ENCODE results near the gene CSNK1G3. TPM values are rescaled to one million over a fixed set of nuclear protein-coding genes. Genes with fewer than 3 reads are reported as not detected.
A peak's percentile ranks its signal among the peaks of the same experiment; 100 is the strongest.

CSNK1G3 gene
- total and polyA plus RNA-seq, 2 of the 4 experiments (the other 2 are of a cell fraction): 16.4 to 26.2 TPM

DNA sequence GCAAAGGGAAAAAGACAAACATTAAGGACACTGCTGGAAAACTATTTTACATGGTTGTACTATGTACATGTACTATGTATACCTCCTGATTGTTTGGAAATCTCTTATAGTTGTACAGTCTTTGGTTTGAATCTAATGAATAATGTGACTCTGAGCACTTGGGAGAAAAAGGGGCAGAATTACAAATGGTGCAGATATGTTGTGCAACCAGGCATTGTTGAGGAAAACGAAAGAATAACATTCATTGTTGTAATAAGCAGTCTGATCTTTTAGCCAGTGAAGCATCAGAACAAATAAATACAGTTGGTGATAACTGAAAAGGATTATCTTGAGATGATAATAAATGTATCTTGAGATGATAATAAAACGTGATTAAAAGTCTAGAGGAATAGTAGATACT, 87.2 kb downstream of the CSNK1G3 start:
- Histone ChIP-seq H2BK15ac (ENCODE audit: low read depth, low read length) (no peak overlapping the region), H3K79me1 (ENCODE audit: low read depth in 1 of 2, low read length in 2 of 2) (peaks cover 0 to 3% of the 10 kb centered on the region in 2 experiments; a peak in 1 of 4 replicates)
- BruUV-seq (replicated peaks): no TSS peak

More for the DNA sequence above, 87.2 kb downstream of the CSNK1G3 start:
- Histone ChIP-seq H4K20me1 (ENCODE audit: insufficient read depth, low read length) (no peaks in the 10 kb centered on the region), H3K4ac (ENCODE audit: low read depth, low read length) (no peak overlapping the region), H2BK5ac (ENCODE audit: low read depth, low read length, poor library complexity, severe bottlenecking) (no peak overlapping the region), H2BK120ac (ENCODE audit: low read depth, low read length) (no peak overlapping the region), H3K4me3 (ENCODE audit: insufficient read depth, low read depth, low read length) (no peak overlapping the region), H3K9me1 (ENCODE audit: insufficient read depth, low read length) (no peaks in the 10 kb centered on the region; the same call in 1 of the 2 replicates), H3K4me1 (ENCODE audit: control insufficient read depth, insufficient read depth, low read length) (no peaks in the 10 kb centered on the region), H3K14ac (replicated peaks; ENCODE audit: low read depth, low read length) (no peak overlapping the region), H3K27ac (ENCODE audit: insufficient read depth, low read length) (no peak overlapping the region), H4K8ac (ENCODE audit: low read depth in 2 of 2, low read length in 2 of 2) (no peak overlapping the region), H2AFZ (replicated peaks; ENCODE audit: low read length, poor library complexity) (no peak overlapping the region), H3K9ac (ENCODE audit: low read depth, low read length) (no peak overlapping the region), H3K27me3 (ENCODE audit: control insufficient read depth, insufficient read depth, low read length) (no peaks in the 10 kb centered on the region), H3K4me2 (ENCODE audit: low read depth, low read length) (no peak overlapping the region), H4K5ac (ENCODE audit: low read depth, low read length) (no peak overlapping the region), H2BK20ac (ENCODE audit: low read depth, low read length) (no peak overlapping the region), H2AK9ac (replicated peaks; ENCODE audit: low read depth, low read length, poor library complexity) (no peak overlapping the region), H3K9me3 (ENCODE audit: control insufficient read depth, insufficient read depth, low read length) (no peaks in the 10 kb centered on the region), H2AK5ac (ENCODE audit: low read depth, low read length) (no peak overlapping the region), H3K23ac (ENCODE audit: low read depth, low read length) (no peak overlapping the region), H3K56ac (ENCODE audit: extremely low read depth, insufficient read depth, low read length) (no peak overlapping the region), H4K91ac (ENCODE audit: insufficient read depth, low read depth, low read length) (no peak overlapping the region), H3K18ac (ENCODE audit: low read depth, low read length) (no peak overlapping the region), H3K36me3 (ENCODE audit: control insufficient read depth, insufficient read depth, low read length) (peaks cover 2% of the 10 kb centered on the region; the same call in 1 of the 2 replicates)
- dilution Hi-C loops (cut with HindIII; ENCODE audit: low sequenced_read_pairs, unreplicated experiment) (no loop called here), in situ Hi-C loops (cut with MboI; ENCODE audit: low sequenced_read_pairs) (no loop called here), intact Hi-C loops (cut with micrococcal nuclease) (loop anchor here (5.0 kb wide), 1 partner anchor 37 kb away; no protein-coding TSS in a partner anchor)
- peak; percentile 12 for DNase-seq
- 67% methylated on average over 1 of the region's 2 CpGs; no CpG with 5 or more reads in 1 of the 2 experiments for WGBS, 2 experiments (ENCODE audit: extremely low coverage in 2 of 2, insufficient read length in 1 of 2)
- ATAC-seq (ENCODE audit: low read depth): 0 out of 2 replicates have a peak, but pooled peaks have one; percentile 27
- CTCF ChIA-PET: no interaction called here
- POLR2A ChIA-PET (ENCODE audit: unreplicated experiment): no interaction called here
- peak; percentile 81 for TF ChIP-seq CEBPB (IDR thresholded peaks at IDR 0.05; ENCODE audit: low read depth, low read length)
- TF ChIP-seq RCOR1 (IDR thresholded peaks at IDR 0.05; ENCODE audit: insufficient replicate concordance, low read length): no peak

All from IMR-90 (cell line).